Suprapubic skin (tissue), 4 donors: ENCODE data around the gene CAB39L. TPM values are rescaled to one million over a fixed set of nuclear protein-coding genes. Genes with fewer than 3 reads are reported as not detected.

ENCODE experiments used
- DNase-seq, 2 donors: peaks; one replicate each; pipeline ENCODE4 v3.0.0-alpha.2; 2019; ENCODE audit warnings: low spot score in 2 of 2
- H3K27ac ChIP-seq: fragments of 200-600 bp; sonication (generic); one replicate; pipeline ENCODE4 v1.5.1; 2019
- H3K27me3 ChIP-seq: fragments of 200-600 bp; sonication (generic); one replicate; pipeline ENCODE4 v1.5.1; 2019
- H3K36me3 ChIP-seq: fragments of 200-600 bp; sonication (generic); one replicate; pipeline ENCODE4 v1.5.1; 2019
- H3K4me1 ChIP-seq: fragments of 200-600 bp; sonication (generic); one replicate; pipeline ENCODE4 v1.5.1; 2019
- H3K4me3 ChIP-seq: fragments of 200-600 bp; sonication (generic); one replicate; pipeline ENCODE4 v1.5.1; 2019; ENCODE audit warnings: mild to moderate bottlenecking
- H3K9me3 ChIP-seq: fragments of 200-600 bp; sonication (generic); one replicate; pipeline ENCODE4 v1.5.1; 2019
- EP300 ChIP-seq: sonication (generic); formaldehyde crosslinking; IDR thresholded peaks from one replicate; pipeline ENCODE4 v1.6.1; 2017; ENCODE audit warnings: antibody characterized with exemption
- POLR2A ChIP-seq, 2 donors: fragments of 450-650 bp; IDR thresholded peaks; one replicate each; pipeline ENCODE4 v1.6.1; 2017; ENCODE audit warnings: antibody characterized with exemption in 2 of 2, mild to moderate bottlenecking in 2 of 2, moderate library complexity in 2 of 2
- POLR2AphosphoS5 ChIP-seq, 3 donors: sonication (generic); formaldehyde crosslinking; IDR thresholded peaks; one replicate each; pipeline ENCODE4 v1.6.1; 2017; ENCODE audit warnings: antibody characterized with exemption in 3 of 3
- WGBS: methylation state at CpG from one replicate; pipeline ENCODE4 v1.1.5; 2018; 5-methylcytosine and 5-hydroxymethylcytosine counted together
- total RNA-seq, 4 donors: library from RNA; depleted of rRNA; stranded (reverse); fragments of >200 nt; gene quantifications; one replicate each; pipeline ENCODE4 v1.1.0, GENCODE V29; 2016
- TF ChIP-seq, protein P1 (sequence below), 2 donors: fragments of 200-600 bp in 1 of 2; fragments of 450-650 bp in 1 of 2; sonication (generic) in 1 of 2; IDR thresholded peaks; one replicate each; pipeline ENCODE4 v1.5.1; 2016 to 2019; ENCODE audit warnings: antibody characterized with exemption in 2 of 2, mild to moderate bottlenecking in 1 of 2, moderate library complexity in 1 of 2

CAB39L gene
- total RNA-seq, 4 donors from 2014 or later, result 17.8 to 45.1 (median 28.6) TPM

DNA sequence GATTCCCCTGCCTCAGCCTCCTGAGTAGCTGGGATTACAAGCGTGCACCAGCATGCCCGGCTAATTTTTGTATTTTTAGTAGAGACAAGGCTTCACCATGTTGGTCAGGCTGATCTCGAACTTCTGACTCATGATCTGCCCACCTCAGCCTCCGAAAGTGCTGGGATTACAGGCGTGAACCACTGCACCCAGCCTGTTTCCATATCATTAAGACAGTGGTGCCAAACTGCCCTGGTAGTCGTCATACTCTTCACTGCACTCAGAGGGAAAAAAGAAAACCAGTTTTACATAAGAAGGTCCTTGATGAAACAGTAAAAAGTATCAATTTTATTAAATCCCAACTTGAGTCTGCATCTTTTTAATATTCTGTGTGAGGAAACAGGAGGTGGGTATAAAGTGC is 181.2 kb downstream of the CAB39L start:
- H3K4me1 ChIP-seq, result no peaks in the 10 kb centered on the region
- DNase-seq, result no peak
- no peak for TF ChIP-seq POLR2A (IDR thresholded peaks at IDR 0.05)
- TF ChIP-seq EP300, result no peak
- TF ChIP-seq, protein P1, sequence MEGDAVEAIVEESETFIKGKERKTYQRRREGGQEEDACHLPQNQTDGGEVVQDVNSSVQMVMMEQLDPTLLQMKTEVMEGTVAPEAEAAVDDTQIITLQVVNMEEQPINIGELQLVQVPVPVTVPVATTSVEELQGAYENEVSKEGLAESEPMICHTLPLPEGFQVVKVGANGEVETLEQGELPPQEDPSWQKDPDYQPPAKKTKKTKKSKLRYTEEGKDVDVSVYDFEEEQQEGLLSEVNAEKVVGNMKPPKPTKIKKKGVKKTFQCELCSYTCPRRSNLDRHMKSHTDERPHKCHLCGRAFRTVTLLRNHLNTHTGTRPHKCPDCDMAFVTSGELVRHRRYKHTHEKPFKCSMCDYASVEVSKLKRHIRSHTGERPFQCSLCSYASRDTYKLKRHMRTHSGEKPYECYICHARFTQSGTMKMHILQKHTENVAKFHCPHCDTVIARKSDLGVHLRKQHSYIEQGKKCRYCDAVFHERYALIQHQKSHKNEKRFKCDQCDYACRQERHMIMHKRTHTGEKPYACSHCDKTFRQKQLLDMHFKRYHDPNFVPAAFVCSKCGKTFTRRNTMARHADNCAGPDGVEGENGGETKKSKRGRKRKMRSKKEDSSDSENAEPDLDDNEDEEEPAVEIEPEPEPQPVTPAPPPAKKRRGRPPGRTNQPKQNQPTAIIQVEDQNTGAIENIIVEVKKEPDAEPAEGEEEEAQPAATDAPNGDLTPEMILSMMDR (IDR thresholded peaks at IDR 0.05), result no peak
- no peak for TF ChIP-seq POLR2AphosphoS5 (IDR thresholded peaks at IDR 0.05)
- no peak overlapping the region for H3K27ac ChIP-seq
- H3K36me3 ChIP-seq, result peaks cover 55% of the 10 kb centered on the region
- 86% methylated on average over 6 of the region's 6 CpGs for WGBS
- H3K27me3 ChIP-seq, result no peaks in the 10 kb centered on the region
- H3K9me3 ChIP-seq, result no peaks in the 10 kb centered on the region
- no peak overlapping the region for H3K4me3 ChIP-seq

DNA sequence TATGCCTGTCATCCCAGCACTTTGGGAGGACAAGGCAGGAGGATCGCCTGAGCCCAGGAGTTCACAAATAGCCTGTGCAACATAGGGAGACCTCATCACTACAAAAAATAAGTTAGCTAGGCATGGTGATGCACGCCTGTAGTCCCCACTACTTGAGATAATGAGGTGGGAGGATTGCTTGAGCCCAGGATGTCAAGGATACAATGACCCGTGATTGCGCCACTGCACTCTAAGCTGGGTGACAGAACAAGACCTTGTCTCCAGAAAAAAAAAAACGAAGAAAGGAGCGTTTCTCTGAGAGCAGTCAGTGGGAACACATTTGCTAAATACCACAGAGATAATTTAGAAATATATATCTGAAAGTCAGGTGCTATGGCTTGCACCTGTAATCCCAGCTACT is 184.3 kb downstream of the CAB39L start:
- Histone ChIP-seq H3K36me3 (peaks cover 63% of the 10 kb centered on the region), H3K4me1 (no peaks in the 10 kb centered on the region), H3K27me3 (no peaks in the 10 kb centered on the region), H3K27ac (no peak overlapping the region), H3K4me3 (no peak overlapping the region), H3K9me3 (no peaks in the 10 kb centered on the region)
- TF ChIP-seq POLR2AphosphoS5 (IDR thresholded peaks at IDR 0.05) (no peak), POLR2A (IDR thresholded peaks at IDR 0.05) (no peak), EP300 (no peak)
- TF ChIP-seq, protein P1 (IDR thresholded peaks at IDR 0.05), result no peak
- WGBS, result 90% methylated on average over 6 of the region's 6 CpGs
- DNase-seq, result no peak

Other genes with a start within 250 kb of the CAB39L start
- gene MLNR, start 223.7 kb downstream of the CAB39L start, total RNA-seq, result not detected
- gene CDADC1, start 196.1 kb downstream of the CAB39L start, total RNA-seq, result 1 to 10 TPM; 1.2 to 4.2 (median 3.1) TPM
- gene SETDB2, start 210 bp upstream of the CAB39L start, total RNA-seq, result 10 to 100 TPM in 2 of 4 donors, 1 to 10 TPM in 2; 5.3 to 19.8 (median 11.0) TPM
- 10 to 100 TPM; 26.1 to 86.5 (median 35.3) TPM for gene PHF11, start 51.9 kb upstream of the CAB39L start, total RNA-seq
- 10 to 100 TPM in 2 of 4 donors, 1 to 10 TPM in 2; 8.2 to 11.1 (median 10.2) TPM for gene RCBTB1, start 141.5 kb upstream of the CAB39L start, total RNA-seq
- gene ARL11, start 184.4 kb upstream of the CAB39L start, total RNA-seq, result under 1 TPM; 0.16 to 0.55 (median 0.28) TPM
- gene EBPL, start 247.4 kb upstream of the CAB39L start, total RNA-seq, result 100 to 1,000 TPM in 2 of 4 donors, 10 to 100 TPM in 2; 38.2 to 130 (median 87.0) TPM